Karpas-422 (cell line): ENCODE results near the gene PIGQ. TPM values are rescaled to one million over a fixed set of nuclear protein-coding genes. Genes with fewer than 3 reads are reported as not detected.

Source experiments
- DNase-seq: peaks from one replicate; pipeline ENCODE4 v3.0.0-alpha.2; 2015
- H2AFZ ChIP-seq: fragments of 200-600 bp; sonication (generic); 2 replicates; pipeline ENCODE4 v1.6.1; 2014; ENCODE audit warnings: antibody characterized with exemption, low read length, mixed read lengths
- H3K27ac ChIP-seq: fragments of 200-600 bp; sonication (generic); 2 replicates; pipeline ENCODE4 v1.5.1; 2014; ENCODE audit warnings: mild to moderate bottlenecking, low read length, moderate library complexity
- H3K27me3 ChIP-seq: fragments of 200-600 bp; sonication (generic); 2 replicates; pipeline ENCODE4 v1.6.1; 2014; ENCODE audit warnings: low read length, mixed read lengths
- H3K36me3 ChIP-seq: fragments of 200-600 bp; sonication (generic); 2 replicates; pipeline ENCODE4 v1.6.1; 2014; ENCODE audit warnings: low read length, mixed read lengths; ENCODE audit not compliant: insufficient read depth
- H3K4me1 ChIP-seq: fragments of 200-600 bp; sonication (generic); 2 replicates; pipeline ENCODE4 v1.6.1; 2014; ENCODE audit warnings: mild to moderate bottlenecking, low read length, mixed read lengths
- H3K4me2 ChIP-seq: fragments of 200-600 bp; sonication (generic); 2 replicates; pipeline ENCODE4 v1.6.1; 2014; ENCODE audit warnings: low read length, low read depth, mild to moderate bottlenecking; ENCODE audit not compliant: poor library complexity, severe bottlenecking
- H3K4me3 ChIP-seq: fragments of 200-600 bp; sonication (generic); 2 replicates; pipeline ENCODE4 v1.5.1; 2014; ENCODE audit warnings: mild to moderate bottlenecking, antibody characterized with exemption, low read length, mixed read lengths
- H3K79me2 ChIP-seq: fragments of 200-600 bp; sonication (generic); 2 replicates; pipeline ENCODE4 v1.6.1; 2014; ENCODE audit warnings: mild to moderate bottlenecking, low read length, mixed read lengths
- H3K9ac ChIP-seq: fragments of 200-600 bp; sonication (generic); 2 replicates; pipeline ENCODE4 v1.6.0; 2014; ENCODE audit warnings: low read length
- H3K9me2 ChIP-seq: fragments of 200-600 bp; sonication (generic), shearing (Covaris generic); replicated peaks from 2 replicates; pipeline ENCODE4 v1.6.0; 2014; ENCODE audit warnings: mild to moderate bottlenecking, low read length, moderate library complexity; ENCODE audit not compliant: insufficient read depth
- H3K9me3 ChIP-seq: fragments of 300-700, 200-600 bp; sonication (generic); 2 replicates; pipeline ENCODE4 v1.6.1; 2014; ENCODE audit warnings: low read length, mixed read lengths
- H4K20me1 ChIP-seq: fragments of 200-600 bp; sonication (generic); 2 replicates; pipeline ENCODE4 v1.6.1; 2014; ENCODE audit warnings: mild to moderate bottlenecking, antibody characterized with exemption, low read length, low read depth; ENCODE audit not compliant: insufficient read depth
- small RNA-seq: library from RNA; depleted of rRNA; stranded (forward); fragments of <200 nt; gene quantifications from one replicate; pipeline ENCODE3, GENCODE V24; 2014
- total RNA-seq: library from RNA; depleted of rRNA; stranded (reverse); fragments of >200 nt; shearing (Covaris generic); gene quantifications from 2 replicates; pipeline ENCODE4 v1.2.3, GENCODE V29; 2014; ENCODE audit warnings: low replicate concordance; rRNA removed

The PIGQ gene
- total RNA-seq, 1 experiment from 2014 or later, result 35.7 TPM

- H3K9ac ChIP-seq, result no peak overlapping the region
- no peaks in the 10 kb centered on the region for H3K9me2 ChIP-seq
- H3K27ac ChIP-seq, result no peak overlapping the region
- H3K4me3 ChIP-seq, result no peak overlapping the region
- H4K20me1 ChIP-seq, result peaks cover 7% of the 10 kb centered on the region; the same call in 1 of the 2 replicates
- peaks cover 20% of the 10 kb centered on the region for H3K79me2 ChIP-seq
- H3K27me3 ChIP-seq, result no peaks in the 10 kb centered on the region
- DNase-seq, result no peak
- no peak overlapping the region for H2AFZ ChIP-seq
- H3K9me3 ChIP-seq, result no peaks in the 10 kb centered on the region
- peaks cover 23% of the 10 kb centered on the region for H3K4me1 ChIP-seq
- no peak overlapping the region for H3K4me2 ChIP-seq
- 0 out of 2 replicates have a peak, but pooled peaks cover 4% of the 10 kb centered on the region for H3K36me3 ChIP-seq
These were observed 62.9 kb downstream of the PIGQ start for GRCh38 chr16:632486-633335.

DNA sequence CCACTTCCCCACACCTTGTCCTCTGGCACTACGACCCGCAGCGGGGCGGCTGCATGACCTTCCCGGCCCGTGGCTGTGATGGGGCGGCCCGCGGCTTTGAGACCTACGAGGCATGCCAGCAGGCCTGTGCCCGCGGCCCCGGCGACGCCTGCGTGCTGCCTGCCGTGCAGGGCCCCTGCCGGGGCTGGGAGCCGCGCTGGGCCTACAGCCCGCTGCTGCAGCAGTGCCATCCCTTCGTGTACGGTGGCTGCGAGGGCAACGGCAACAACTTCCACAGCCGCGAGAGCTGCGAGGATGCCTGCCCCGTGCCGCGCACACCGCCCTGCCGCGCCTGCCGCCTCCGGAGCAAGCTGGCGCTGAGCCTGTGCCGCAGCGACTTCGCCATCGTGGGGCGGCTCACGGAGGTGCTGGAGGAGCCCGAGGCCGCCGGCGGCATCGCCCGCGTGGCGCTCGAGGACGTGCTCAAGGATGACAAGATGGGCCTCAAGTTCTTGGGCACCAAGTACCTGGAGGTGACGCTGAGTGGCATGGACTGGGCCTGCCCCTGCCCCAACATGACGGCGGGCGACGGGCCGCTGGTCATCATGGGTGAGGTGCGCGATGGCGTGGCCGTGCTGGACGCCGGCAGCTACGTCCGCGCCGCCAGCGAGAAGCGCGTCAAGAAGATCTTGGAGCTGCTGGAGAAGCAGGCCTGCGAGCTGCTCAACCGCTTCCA, 63.7 kb downstream of the PIGQ start:
- no peaks in the 10 kb centered on the region for H3K27me3 ChIP-seq
- DNase-seq, result no peak
- H3K27ac ChIP-seq, result no peak overlapping the region
- no peaks in the 10 kb centered on the region for H3K9me2 ChIP-seq
- peaks cover 23% of the 10 kb centered on the region for H3K4me1 ChIP-seq
- no peaks in the 10 kb centered on the region for H3K9me3 ChIP-seq
- no peak overlapping the region for H3K4me2 ChIP-seq
- no peak overlapping the region for H3K4me3 ChIP-seq
- no peak overlapping the region for H2AFZ ChIP-seq
- peaks cover 7% of the 10 kb centered on the region; the same call in 1 of the 2 replicates for H4K20me1 ChIP-seq
- H3K9ac ChIP-seq, result no peak overlapping the region
- peaks cover 20% of the 10 kb centered on the region for H3K79me2 ChIP-seq
- H3K36me3 ChIP-seq, result 0 out of 2 replicates have a peak, but pooled peaks cover 4% of the 10 kb centered on the region

Small RNA genes lying within 50 kb of the gene (small RNA-seq; reads per million reads assigned to genes)
- gene MIR3176, result 0.36 reads per million
- gene MIR5587, result not detected
- not detected for gene Z98883.1

Other genes starting within 250 kb of the PIGQ start
- 14.6 and 46.4 TPM in 2 replicates for gene AXIN1, start 217.2 kb upstream of the PIGQ start, total RNA-seq
- 38.1 and 103 TPM in 2 replicates for gene MRPL28, start 199.4 kb upstream of the PIGQ start, total RNA-seq
- gene PGAP6, start 188.0 kb upstream of the PIGQ start, total RNA-seq, result 50.0 and 58.1 TPM in 2 replicates
- gene NME4, start 172.8 kb upstream of the PIGQ start, total RNA-seq, result 102 and 190 TPM in 2 replicates
- 5.3 and 10.4 TPM in 2 replicates for gene DECR2, start 168.1 kb upstream of the PIGQ start, total RNA-seq
- gene RAB11FIP3, start 144.3 kb upstream of the PIGQ start, total RNA-seq, result 6.0 and 17.2 TPM in 2 replicates
- gene CAPN15, start 42.3 kb upstream of the PIGQ start, total RNA-seq, result 26.7 and 51.3 TPM in 2 replicates
- not detected in 2 replicates for gene PRR35, start 9.6 kb upstream of the PIGQ start, total RNA-seq
- 3.7 and 5.9 TPM in 2 replicates for gene NHLRC4, start 3.0 kb upstream of the PIGQ start, total RNA-seq
- gene RAB40C, start 20.1 kb downstream of the PIGQ start, total RNA-seq, result 5.9 and 11.3 TPM in 2 replicates
- 0.22 TPM in 1 of 2 replicates, not detected in the other for gene WFIKKN1, start 61.0 kb downstream of the PIGQ start, total RNA-seq
- 149 and 293 TPM in 2 replicates for gene METTL26, start 66.3 kb downstream of the PIGQ start, total RNA-seq
- gene MCRIP2, start 71.9 kb downstream of the PIGQ start, total RNA-seq, result 41.7 and 137 TPM in 2 replicates
- gene WDR90, start 79.4 kb downstream of the PIGQ start, total RNA-seq, result 37.2 and 55.2 TPM in 2 replicates
- gene RHOT2, start 98.2 kb downstream of the PIGQ start, total RNA-seq, result 73.8 and 114 TPM in 2 replicates
- 3.6 and 15.2 TPM in 2 replicates for gene RHBDL1, start 105.7 kb downstream of the PIGQ start, total RNA-seq
- 142 and 145 TPM in 2 replicates for gene STUB1, start 110.4 kb downstream of the PIGQ start, total RNA-seq
- gene JMJD8, start 114.4 kb downstream of the PIGQ start, total RNA-seq, result 27.6 and 28.1 TPM in 2 replicates
- gene WDR24, start 120.4 kb downstream of the PIGQ start, total RNA-seq, result 4.5 and 8.2 TPM in 2 replicates
- gene FBXL16, start 135.8 kb downstream of the PIGQ start, total RNA-seq, result 0.48 and 2.1 TPM in 2 replicates
- 25.2 and 132 TPM in 2 replicates for gene METRN, start 145.2 kb downstream of the PIGQ start, total RNA-seq
- gene ANTKMT, start 151.2 kb downstream of the PIGQ start, total RNA-seq, result 19.8 and 53.3 TPM in 2 replicates
- 29.4 and 110 TPM in 2 replicates for gene CCDC78, start 156.5 kb downstream of the PIGQ start, total RNA-seq
- 57.4 and 159 TPM in 2 replicates for gene HAGHL, start 157.1 kb downstream of the PIGQ start, total RNA-seq
- gene CIAO3, start 171.0 kb downstream of the PIGQ start, total RNA-seq, result 32.1 and 77.4 TPM in 2 replicates
- gene MSLN, start 190.8 kb downstream of the PIGQ start, total RNA-seq, result 0.47 TPM in 1 of 2 replicates, not detected in the other
- 26.6 and 61.1 TPM in 2 replicates for gene RPUSD1, start 218.4 kb downstream of the PIGQ start, total RNA-seq
- 7.9 and 35.2 TPM in 2 replicates for gene CHTF18, start 218.7 kb downstream of the PIGQ start, total RNA-seq
- gene GNG13, start 230.8 kb downstream of the PIGQ start, total RNA-seq, result not detected in 2 replicates